Heart left ventricle (tissue), 13 donors: Measurements from ENCODE around the gene TPST1.

Experiments used
- CTCF ChIP-seq, 12 donors: fragments of 200-600 bp; sonication (generic) in 4 of 12; IDR thresholded peaks; one replicate each; pipeline versions ENCODE4 v1.5.0 to v1.8.0; 2018 to 2022; ENCODE audit warnings: antibody characterized with exemption in 12 of 12, mild to moderate bottlenecking in 5 of 12
- POLR2A ChIP-seq, 2 donors: fragments of 450-650 bp; IDR thresholded peaks; one replicate each; pipeline ENCODE4 v1.6.1; 2017; ENCODE audit warnings: antibody characterized with exemption in 2 of 2, mild to moderate bottlenecking in 2 of 2, moderate library complexity in 2 of 2
- donor health status: ischemic (EF 13 %, LVEDD 7.1; RV severe dilation, severe dysfunction).
- donor health status: DM: no; HTN: yes; CAD: no.
- donor health status: DM: no; HTN: no; CAD: no.
- donor health status: ischemic (EF 25% LVEDD 6.9; RV normal size, moderate dysfunction).
- donor health status: ischemic (EF 25% LVEDD 5.7; RV mildly dilated, moderate dysfunction).
- donor health status: ischemic (EF 35%, LVEDD 5.7; RV mildly dilated, moderate dysfunction).
- donor health status: nonischemic (EF 11% LVEDD 7.7; RV severe dilation, severe dysfunction).
- donor health status: DM: yes; HTN: yes; CAD: no.
- donor health status: PGD.
- donor health status: ischemic (EF 29% LVEDD 5.4; RV normal size, mild dysfunction).
- donor health status: nonischemic (EF 23%, LVEDD 6.1; RV moderate dilation, normal function).

- TF ChIP-seq CTCF (IDR thresholded peaks at IDR 0.05), result no peak
- TF ChIP-seq POLR2A (IDR thresholded peaks at IDR 0.05), result no peak
Observed at GRCh38 chr7:66362136-66362535, 157.0 kb downstream of the TPST1 start.
